ENCODE measurements around the gene PRKN.

Gene PRKN

GRCh38 chr6:162722633-162723032 lies 4.9 kb downstream of the PRKN start:
- Mint-ChIP-seq H3K27ac (no peak overlapping the region), H3K4me3 (no peak overlapping the region), H3K27me3 (peaks cover 2% of the 10 kb centered on the region), H3K36me3 (ENCODE audit: low read depth) (peaks cover 1% of the 10 kb centered on the region), H3K4me1 (ENCODE audit: low read depth) (peaks cover 9% of the 10 kb centered on the region), H3K9me3 (peaks cover 2% of the 10 kb centered on the region)
- DNase-seq, result no peak

DNA sequence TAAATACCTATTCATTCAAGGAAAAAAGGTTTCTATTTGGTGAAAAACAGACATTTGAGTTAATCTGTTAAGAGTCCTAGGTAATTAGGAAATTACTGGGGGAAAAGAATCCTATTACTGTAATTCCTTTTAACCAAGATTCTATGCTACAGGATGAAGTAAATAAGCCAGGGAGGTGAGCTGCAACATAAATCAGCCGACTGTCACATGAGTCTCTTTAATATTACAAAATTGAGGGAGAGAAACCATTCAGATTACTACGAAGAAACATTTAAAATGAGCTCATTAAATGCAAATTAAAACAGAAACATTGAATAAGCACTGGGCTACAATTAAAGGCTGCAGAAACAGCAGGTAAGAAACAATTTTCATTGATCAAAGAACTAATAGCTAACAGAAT lies 5.3 kb downstream of the PRKN start:
- H3K9me3 Mint-ChIP-seq, result peaks cover 2% of the 10 kb centered on the region
- no peak overlapping the region for H3K4me3 Mint-ChIP-seq
- peaks cover 2% of the 10 kb centered on the region for H3K27me3 Mint-ChIP-seq
- H3K4me1 Mint-ChIP-seq (ENCODE audit: low read depth), result peaks cover 9% of the 10 kb centered on the region
- no peak overlapping the region for H3K27ac Mint-ChIP-seq
- no peak for DNase-seq
- peaks cover 1% of the 10 kb centered on the region for H3K36me3 Mint-ChIP-seq (ENCODE audit: low read depth)

- no peak overlapping the region for H3K27ac Mint-ChIP-seq
- H3K27me3 Mint-ChIP-seq, result no peaks in the 10 kb centered on the region
- peaks cover 6% of the 10 kb centered on the region for H3K9me3 Mint-ChIP-seq
- peaks cover 2% of the 10 kb centered on the region for H3K4me1 Mint-ChIP-seq (ENCODE audit: low read depth)
- no peak overlapping the region for H3K4me3 Mint-ChIP-seq
- DNase-seq, result no peak
- no peaks in the 10 kb centered on the region for H3K36me3 Mint-ChIP-seq (ENCODE audit: low read depth)
Measured at GRCh38 chr6:162721404-162721687, 6.2 kb downstream of the PRKN start.

- no peak overlapping the region for H3K27ac Mint-ChIP-seq
Measured at GRCh38 chr6:162719528-162719927, 8.0 kb downstream of the PRKN start.

GRCh38 chr6:162715601-162716000 lies 12.0 kb downstream of the PRKN start:
- Mint-ChIP-seq H3K9me3 (peaks cover 6% of the 10 kb centered on the region), H3K4me1 (ENCODE audit: low read depth) (no peaks in the 10 kb centered on the region), H3K27ac (no peak overlapping the region), H3K27me3 (no peaks in the 10 kb centered on the region), H3K4me3 (no peak overlapping the region), H3K36me3 (ENCODE audit: low read depth) (peaks cover 2% of the 10 kb centered on the region)
- no peak for DNase-seq

More at GRCh38 chr6:162719528-162719927, 8.0 kb downstream of the PRKN start:
- no peaks in the 10 kb centered on the region for H3K27me3 Mint-ChIP-seq
- no peaks in the 10 kb centered on the region for H3K4me1 Mint-ChIP-seq (ENCODE audit: low read depth)
- H3K4me3 Mint-ChIP-seq, result no peak overlapping the region
- no peak for DNase-seq
- no peaks in the 10 kb centered on the region for H3K36me3 Mint-ChIP-seq (ENCODE audit: low read depth)
- peaks cover 6% of the 10 kb centered on the region for H3K9me3 Mint-ChIP-seq

DNA sequence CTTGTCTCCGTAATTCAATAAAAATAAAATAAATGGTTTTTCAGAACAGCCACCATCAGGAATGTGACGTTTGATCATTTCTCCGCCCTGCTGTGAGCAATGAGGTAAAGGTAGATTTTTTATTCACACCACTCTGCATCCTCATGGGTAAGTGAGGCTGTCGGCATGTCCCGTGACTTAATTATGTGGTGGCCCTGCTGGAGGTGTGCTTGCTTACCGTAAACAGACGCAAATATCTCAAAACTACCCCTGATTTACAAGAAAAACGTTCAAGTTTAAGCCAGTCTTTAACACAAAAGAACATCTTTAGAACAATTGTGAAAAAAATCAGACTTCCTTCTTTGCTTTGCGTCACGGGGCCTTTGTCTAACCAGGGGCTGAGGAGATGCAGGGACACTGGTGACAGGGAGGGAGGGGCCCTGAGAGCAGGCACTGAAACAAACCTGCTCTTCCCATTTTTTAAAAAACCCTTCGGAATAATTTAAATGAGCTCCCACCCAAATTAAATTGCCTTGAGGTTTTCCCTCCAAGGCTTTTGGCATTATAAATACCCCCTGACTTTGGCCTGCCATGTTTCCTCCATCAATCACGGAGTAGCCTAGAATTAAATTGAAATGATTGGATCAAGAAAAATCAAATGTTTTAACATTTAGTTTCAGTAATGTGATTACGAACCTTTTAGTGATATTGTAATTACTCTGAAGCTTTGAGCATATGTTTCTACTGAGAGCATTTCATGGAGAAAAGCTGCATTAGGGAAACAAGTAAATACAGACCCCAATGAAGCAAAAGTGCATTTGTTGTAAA lies 13.4 kb downstream of the PRKN start:
- no peak overlapping the region for H3K27ac Mint-ChIP-seq
- no peaks in the 10 kb centered on the region for H3K27me3 Mint-ChIP-seq
- H3K4me3 Mint-ChIP-seq, result no peak overlapping the region
- DNase-seq, result no peak
- peaks cover 6% of the 10 kb centered on the region for H3K9me3 Mint-ChIP-seq
- peaks cover 2% of the 10 kb centered on the region for H3K36me3 Mint-ChIP-seq (ENCODE audit: low read depth)
- no peaks in the 10 kb centered on the region for H3K4me1 Mint-ChIP-seq (ENCODE audit: low read depth)

DNA sequence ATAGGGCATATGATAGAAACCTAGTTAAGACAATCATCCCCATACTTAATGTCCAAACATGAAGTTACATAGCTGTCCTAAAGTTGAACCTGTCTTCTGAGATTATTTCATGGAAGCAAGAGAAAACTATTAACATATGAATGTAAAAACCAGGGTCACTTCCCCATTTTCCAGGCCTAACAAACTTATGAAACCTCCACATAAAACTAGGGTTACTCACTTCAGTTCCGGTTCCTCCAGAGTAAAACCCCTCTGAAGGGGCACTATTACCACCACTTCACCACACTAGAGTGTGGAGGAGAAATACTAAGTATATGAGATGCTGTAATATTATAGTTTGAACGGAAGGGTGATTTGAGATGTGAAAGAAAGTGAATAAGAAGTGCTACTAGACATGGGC lies 14.9 kb downstream of the PRKN start:
- DNase-seq, result no peak
- Mint-ChIP-seq H3K4me1 (ENCODE audit: low read depth) (no peaks in the 10 kb centered on the region), H3K36me3 (ENCODE audit: low read depth) (peaks cover 2% of the 10 kb centered on the region), H3K4me3 (no peak overlapping the region), H3K9me3 (peaks cover 4% of the 10 kb centered on the region), H3K27me3 (no peaks in the 10 kb centered on the region), H3K27ac (no peak overlapping the region)

- H3K36me3 Mint-ChIP-seq (ENCODE audit: low read depth), result peaks cover 2% of the 10 kb centered on the region
- no peaks in the 10 kb centered on the region for H3K27me3 Mint-ChIP-seq
- no peak overlapping the region for H3K4me3 Mint-ChIP-seq
- no peaks in the 10 kb centered on the region for H3K9me3 Mint-ChIP-seq
- DNase-seq, result no peak
- peaks cover 1% of the 10 kb centered on the region for H3K4me1 Mint-ChIP-seq (ENCODE audit: low read depth)
- no peak overlapping the region for H3K27ac Mint-ChIP-seq
Measured at GRCh38 chr6:162711376-162711775, 16.2 kb downstream of the PRKN start.

DNA sequence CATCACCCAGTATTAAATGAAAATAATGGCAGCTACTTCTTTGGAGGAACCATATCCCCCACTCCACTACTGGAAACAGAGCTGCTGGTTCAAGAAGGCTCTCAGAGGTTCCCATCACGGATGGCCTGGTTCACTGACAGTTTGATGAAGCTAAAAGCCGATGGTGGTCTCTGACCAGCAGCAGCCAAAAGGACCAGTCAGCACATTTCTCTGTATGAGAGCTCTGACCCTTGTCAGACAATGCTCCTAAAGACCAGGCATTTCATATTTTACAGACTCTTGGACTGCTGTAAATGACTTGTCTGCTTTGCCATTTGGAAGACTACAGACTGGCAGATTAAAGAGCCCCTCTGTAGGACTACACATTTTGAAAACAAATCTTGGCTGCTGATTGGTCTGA lies 16.6 kb downstream of the PRKN start:
- peaks cover 3% of the 10 kb centered on the region for H3K4me1 Mint-ChIP-seq (ENCODE audit: low read depth)
- H3K36me3 Mint-ChIP-seq (ENCODE audit: low read depth), result peaks cover 2% of the 10 kb centered on the region
- H3K9me3 Mint-ChIP-seq, result no peaks in the 10 kb centered on the region
- no peak for DNase-seq
- H3K4me3 Mint-ChIP-seq, result no peak overlapping the region
- H3K27ac Mint-ChIP-seq, result no peak overlapping the region
- no peaks in the 10 kb centered on the region for H3K27me3 Mint-ChIP-seq

DNA sequence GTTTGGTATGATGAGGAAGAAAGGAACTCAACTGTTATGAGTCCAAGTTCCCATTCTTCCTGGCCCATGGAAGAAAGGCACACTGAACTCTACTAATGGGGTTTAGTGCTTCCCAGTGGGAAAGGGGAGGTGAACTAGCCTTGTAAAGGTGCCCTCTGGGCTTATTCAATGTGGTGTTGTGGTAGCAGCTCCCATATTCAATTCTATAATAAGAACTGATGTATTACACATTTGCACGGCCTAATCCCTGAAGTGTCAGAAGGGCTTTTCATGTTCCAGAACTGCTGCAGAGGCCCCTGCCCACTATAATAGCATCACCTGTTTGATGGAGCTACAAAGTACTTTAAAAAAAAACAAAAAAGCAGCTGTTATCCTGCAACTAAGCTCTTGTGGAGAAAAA lies 17.1 kb downstream of the PRKN start:
- H3K4me1 Mint-ChIP-seq (ENCODE audit: low read depth), result peaks cover 3% of the 10 kb centered on the region
- H3K27ac Mint-ChIP-seq, result no peak overlapping the region
- H3K4me3 Mint-ChIP-seq, result no peak overlapping the region
- no peaks in the 10 kb centered on the region for H3K27me3 Mint-ChIP-seq
- H3K36me3 Mint-ChIP-seq (ENCODE audit: low read depth), result peaks cover 2% of the 10 kb centered on the region
- DNase-seq, result no peak
- no peaks in the 10 kb centered on the region for H3K9me3 Mint-ChIP-seq

- no peaks in the 10 kb centered on the region for H3K9me3 Mint-ChIP-seq
Measured at GRCh38 chr6:162709431-162709830, 18.1 kb downstream of the PRKN start.

DNA sequence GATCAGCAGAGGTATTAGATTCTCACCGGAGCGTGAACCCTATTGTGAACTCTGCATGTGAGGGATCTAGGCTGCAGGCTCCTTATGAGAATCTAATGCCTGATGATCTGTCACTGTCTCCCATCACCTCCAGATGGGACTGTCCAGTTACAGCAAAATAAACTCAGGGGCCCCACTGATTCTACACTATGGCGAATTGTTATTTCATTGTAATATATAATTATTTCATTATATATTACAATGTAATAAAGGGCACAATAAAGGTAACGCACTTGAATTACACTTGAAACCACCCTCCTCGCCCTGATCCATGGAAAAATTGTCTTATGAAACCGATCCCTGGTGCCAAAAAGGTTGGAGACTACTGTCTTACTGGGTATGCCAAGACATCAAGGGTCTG lies 18.6 kb downstream of the PRKN start:
- Mint-ChIP-seq H3K27ac (no peak overlapping the region), H3K4me3 (no peak overlapping the region), H3K9me3 (no peaks in the 10 kb centered on the region)

More at GRCh38 chr6:162709431-162709830, 18.1 kb downstream of the PRKN start:
- H3K36me3 Mint-ChIP-seq (ENCODE audit: low read depth), result peaks cover 2% of the 10 kb centered on the region
- H3K27me3 Mint-ChIP-seq, result no peaks in the 10 kb centered on the region
- peaks cover 3% of the 10 kb centered on the region for H3K4me1 Mint-ChIP-seq (ENCODE audit: low read depth)
- DNase-seq, result no peak
- H3K27ac Mint-ChIP-seq, result no peak overlapping the region
- no peak overlapping the region for H3K4me3 Mint-ChIP-seq

GRCh38 chr6:162706232-162706631 lies 21.3 kb downstream of the PRKN start:
- Mint-ChIP-seq H3K27ac (no peak overlapping the region), H3K27me3 (no peaks in the 10 kb centered on the region), H3K4me1 (ENCODE audit: low read depth) (peaks cover 3% of the 10 kb centered on the region), H3K4me3 (no peak overlapping the region), H3K36me3 (ENCODE audit: low read depth) (no peaks in the 10 kb centered on the region), H3K9me3 (no peaks in the 10 kb centered on the region)
- DNase-seq, result no peak

More for the DNA sequence above, 18.6 kb downstream of the PRKN start:
- Mint-ChIP-seq H3K27me3 (no peaks in the 10 kb centered on the region), H3K36me3 (ENCODE audit: low read depth) (peaks cover 2% of the 10 kb centered on the region), H3K4me1 (ENCODE audit: low read depth) (peaks cover 3% of the 10 kb centered on the region)
- no peak for DNase-seq

DNA sequence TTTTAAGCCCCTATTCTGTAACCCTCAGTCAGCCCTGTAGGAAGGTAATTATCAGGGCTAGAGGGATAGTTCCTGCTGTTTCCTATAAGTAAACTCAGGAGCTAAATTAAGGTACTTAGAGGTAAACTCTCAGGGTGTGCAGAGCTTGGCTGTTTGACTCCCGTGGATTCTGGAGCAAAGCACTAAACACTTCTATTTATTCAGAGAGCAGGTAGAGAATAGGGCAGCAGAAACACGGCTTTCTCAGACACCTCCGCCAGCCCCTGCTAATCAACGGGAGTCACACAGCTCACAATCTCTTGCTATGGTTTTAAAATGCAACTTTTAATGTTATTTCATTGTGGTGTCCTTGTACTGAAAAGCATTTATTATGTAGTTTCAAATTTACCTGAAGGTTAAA lies 21.8 kb downstream of the PRKN start:
- DNase-seq, result no peak
- Mint-ChIP-seq H3K27me3 (no peaks in the 10 kb centered on the region), H3K27ac (no peak overlapping the region), H3K36me3 (ENCODE audit: low read depth) (no peaks in the 10 kb centered on the region), H3K4me3 (no peak overlapping the region), H3K4me1 (ENCODE audit: low read depth) (peaks cover 3% of the 10 kb centered on the region), H3K9me3 (no peaks in the 10 kb centered on the region)

- H3K27ac Mint-ChIP-seq, result no peak overlapping the region
- no peaks in the 10 kb centered on the region for H3K9me3 Mint-ChIP-seq
- H3K4me3 Mint-ChIP-seq, result no peak overlapping the region
- H3K27me3 Mint-ChIP-seq, result no peaks in the 10 kb centered on the region
- DNase-seq, result no peak
- no peaks in the 10 kb centered on the region for H3K36me3 Mint-ChIP-seq (ENCODE audit: low read depth)
- peaks cover 3% of the 10 kb centered on the region for H3K4me1 Mint-ChIP-seq (ENCODE audit: low read depth)
Measured at GRCh38 chr6:162704001-162704400, 23.6 kb downstream of the PRKN start.

DNA sequence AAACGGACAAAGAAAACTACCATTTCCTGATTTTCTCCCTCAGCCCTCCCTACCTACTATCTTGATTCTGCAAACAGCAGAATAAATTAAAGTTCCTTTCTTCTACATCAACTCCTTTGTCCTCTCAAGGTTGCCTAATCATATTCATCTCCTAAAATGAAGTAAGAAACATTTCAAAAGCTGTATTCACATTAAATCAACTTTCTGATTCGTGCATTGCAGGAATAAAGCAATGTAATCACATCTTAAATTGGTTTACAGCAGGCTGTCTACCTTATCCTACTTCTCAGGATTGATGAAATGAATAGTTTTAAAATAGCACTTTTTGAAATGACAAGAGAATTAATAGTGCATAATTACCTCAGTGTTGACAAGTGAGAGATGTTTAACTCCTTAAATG lies 25.1 kb downstream of the PRKN start:
- H3K4me1 Mint-ChIP-seq (ENCODE audit: low read depth), result peaks cover 3% of the 10 kb centered on the region
- H3K27ac Mint-ChIP-seq, result no peak overlapping the region
- no peaks in the 10 kb centered on the region for H3K9me3 Mint-ChIP-seq
- no peak overlapping the region for H3K4me3 Mint-ChIP-seq
- H3K27me3 Mint-ChIP-seq, result no peaks in the 10 kb centered on the region
- H3K36me3 Mint-ChIP-seq (ENCODE audit: low read depth), result no peaks in the 10 kb centered on the region
- no peak for DNase-seq
